Measurements from ENCODE around the gene RPL19.
A peak's percentile ranks its signal among the peaks of the same experiment; 100 is the strongest.

Gene RPL19

DNA sequence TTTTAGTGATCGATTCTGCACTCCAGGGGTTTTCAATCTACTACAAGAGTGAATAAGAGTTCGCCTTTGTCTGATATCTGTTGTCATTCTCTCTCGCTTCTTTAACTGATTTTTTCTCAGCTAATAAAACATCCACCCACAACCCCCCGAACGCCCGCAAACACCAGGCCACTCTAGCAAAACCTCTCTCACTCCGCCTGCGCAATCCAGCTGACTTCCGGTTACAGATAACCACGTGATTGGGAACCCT is 338 bp upstream of the RPL19 start:
- peak; percentile 88 for DNase-seq

DNA sequence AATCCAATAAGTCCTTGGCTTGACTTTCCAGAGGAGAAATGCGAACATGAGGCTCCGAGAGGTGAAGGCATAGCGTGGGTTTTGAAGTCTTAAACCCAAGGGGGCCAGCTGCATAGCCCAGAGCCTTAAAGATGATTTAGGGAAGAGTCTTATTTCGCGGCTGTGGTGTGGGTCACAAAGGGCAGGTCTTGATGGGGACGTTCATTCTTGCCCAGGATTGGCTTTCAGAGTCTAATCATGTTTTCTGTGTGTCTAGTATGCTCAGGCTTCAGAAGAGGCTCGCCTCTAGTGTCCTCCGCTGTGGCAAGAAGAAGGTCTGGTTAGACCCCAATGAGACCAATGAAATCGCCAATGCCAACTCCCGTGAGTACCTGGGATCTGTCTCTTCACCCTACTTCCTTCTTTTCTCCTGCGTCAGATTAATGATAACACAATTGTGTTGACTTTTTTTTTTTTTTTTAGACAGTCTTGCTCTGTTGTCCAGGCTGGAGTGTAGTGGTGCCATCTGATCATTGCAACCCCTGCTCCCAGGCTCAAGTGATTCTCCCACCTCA is 951 bp downstream of the RPL19 start:
- DNase-seq: no peak

DNA sequence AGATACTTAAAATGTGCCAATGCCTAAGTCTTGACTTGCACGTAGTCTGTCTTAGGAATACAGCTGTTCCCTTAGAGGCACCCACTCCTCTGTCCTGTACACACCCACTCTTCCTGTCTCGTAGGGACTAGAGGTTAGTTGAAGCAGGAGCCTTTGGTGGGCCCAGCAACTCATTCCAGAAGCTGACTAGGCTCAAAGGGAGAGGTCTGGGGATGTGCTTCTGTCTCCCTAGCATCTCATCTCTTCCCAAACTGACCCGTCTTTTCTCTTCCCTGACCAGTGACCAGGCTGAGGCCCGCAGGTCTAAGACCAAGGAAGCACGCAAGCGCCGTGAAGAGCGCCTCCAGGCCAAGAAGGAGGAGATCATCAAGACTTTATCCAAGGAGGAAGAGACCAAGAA is 4.2 kb downstream of the RPL19 start:
- no peak for DNase-seq

DNA sequence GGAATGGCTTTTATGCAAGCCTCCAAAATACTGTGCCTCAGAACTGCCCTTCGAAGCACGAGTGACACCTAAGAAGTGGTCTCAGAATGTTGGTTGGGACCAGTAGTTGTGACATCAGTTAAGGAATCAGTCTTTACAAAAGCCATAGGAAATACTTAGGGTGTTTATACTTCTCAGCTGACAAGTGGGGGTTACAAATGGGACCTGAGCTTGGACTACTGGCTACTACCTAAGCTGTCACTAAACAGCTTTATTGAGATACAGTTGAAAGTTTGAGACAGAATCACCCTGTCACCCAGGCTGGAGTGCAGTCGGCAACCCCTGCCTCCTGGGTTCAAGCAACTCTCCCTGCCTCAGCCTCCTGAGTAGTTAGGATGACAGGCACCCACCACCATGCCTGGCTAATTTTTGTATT is 5.0 kb downstream of the RPL19 start:
- no peak for DNase-seq

DNA sequence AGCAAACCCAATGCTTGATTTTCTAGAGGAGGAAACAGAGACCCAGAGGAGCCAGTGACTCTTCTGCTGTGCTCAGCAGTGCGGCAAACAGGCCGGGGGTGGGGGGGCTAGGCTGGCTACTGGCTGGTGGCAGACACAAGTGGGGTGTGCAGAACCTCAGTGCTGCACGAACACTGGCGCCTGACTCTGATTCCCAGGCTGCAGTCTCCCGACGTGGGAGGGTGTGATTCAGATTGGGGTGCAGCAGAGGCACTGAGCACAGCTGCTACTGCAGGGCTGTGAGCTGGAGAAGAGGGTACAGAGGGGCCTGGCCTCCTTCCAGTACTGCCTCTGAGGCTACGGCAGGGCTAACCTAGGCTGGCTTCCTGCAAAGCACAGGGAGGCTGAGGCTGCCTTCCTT is 8.1 kb downstream of the RPL19 start:
- DNase-seq: peak; percentile 45

- peak; percentile 29 for DNase-seq
These were observed 8.8 kb downstream of the RPL19 start for GRCh38 chr17:39208893-39209292.

- peak; percentile 79 for DNase-seq
These were observed 9.4 kb downstream of the RPL19 start for GRCh38 chr17:39209317-39210092.

DNA sequence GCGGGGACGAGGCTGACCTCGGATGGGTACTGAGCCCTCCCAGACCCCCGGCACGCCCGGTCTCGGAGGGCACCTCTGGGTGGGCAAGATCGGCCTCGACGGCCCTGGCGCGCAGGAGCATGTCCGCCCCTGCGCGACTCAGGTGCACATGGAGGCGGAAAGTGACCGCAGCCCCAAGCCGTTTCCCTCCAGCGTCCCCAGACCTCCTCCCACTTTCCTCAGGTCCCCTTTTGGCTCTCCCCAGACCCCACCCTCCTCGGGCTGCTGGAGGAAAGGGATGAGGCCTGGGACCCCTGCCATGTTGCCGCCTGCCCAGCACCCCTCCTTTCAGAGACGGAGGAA is 10.0 kb downstream of the RPL19 start:
- no peak for DNase-seq

DNA sequence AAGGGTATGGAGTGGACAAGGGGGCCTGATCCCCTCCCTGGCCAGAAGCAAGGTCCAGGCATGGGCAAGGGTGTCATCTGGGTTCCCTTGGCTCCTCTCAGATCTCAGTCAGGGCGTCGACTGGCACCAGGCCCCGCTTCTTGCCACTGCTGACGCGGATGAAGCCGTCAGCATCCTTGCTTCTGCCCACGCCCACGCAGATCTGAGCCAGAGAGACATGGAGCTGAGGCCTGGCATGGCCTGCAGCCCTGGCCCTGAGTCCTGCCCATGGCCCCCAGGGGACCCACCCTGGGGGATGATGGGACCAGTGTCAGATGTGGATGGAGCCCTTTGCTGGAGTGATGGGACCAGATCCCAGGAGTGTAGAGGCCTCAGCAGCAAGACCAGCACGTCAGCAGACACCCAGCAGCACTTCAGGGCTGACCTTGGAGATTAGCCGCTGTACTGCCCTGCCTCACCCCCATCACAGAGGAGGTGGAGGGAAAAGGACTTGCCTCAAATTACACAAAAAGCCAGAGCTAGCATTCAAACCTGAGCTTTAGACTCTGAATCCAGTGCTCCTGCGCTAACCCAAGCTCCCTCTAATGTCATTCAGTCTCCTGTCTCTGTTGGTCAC is 12.2 kb downstream of the RPL19 start:
- DNase-seq: no peak

DNA sequence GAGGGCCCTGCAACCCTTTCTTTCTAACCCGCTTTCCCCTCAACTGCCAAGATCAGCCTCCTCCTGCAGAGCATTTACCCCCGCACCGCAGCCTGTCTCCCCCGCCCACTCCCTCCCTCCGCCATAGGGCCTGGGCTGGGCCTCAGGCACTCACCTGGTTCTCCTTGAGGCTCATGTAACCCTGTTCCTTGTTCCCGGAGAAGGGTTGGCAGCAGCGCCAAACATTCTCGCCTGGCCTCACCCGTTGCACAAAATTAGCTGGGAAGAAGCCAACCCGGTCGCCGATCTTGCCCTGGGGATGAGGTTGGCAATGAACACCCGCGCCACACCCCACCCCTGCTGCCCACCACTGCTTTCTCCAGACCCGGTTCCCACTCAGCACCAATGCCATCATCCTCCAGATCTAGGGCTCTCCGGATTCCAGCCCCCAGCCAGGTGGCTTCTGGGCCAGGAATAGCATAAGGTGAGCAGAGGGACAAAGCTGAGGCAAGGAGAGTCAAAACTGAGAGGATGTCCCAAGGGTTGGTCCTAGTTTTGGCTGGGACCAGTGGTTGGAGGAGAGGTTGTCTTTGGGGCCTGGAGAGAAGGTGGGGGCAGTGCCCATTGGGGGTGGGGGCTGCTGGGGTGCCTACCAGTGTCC is 12.9 kb downstream of the RPL19 start:
- no peak for DNase-seq

GRCh38 chr17:39213852-39214251 is 13.8 kb downstream of the RPL19 start:
- no peak for DNase-seq

DNA sequence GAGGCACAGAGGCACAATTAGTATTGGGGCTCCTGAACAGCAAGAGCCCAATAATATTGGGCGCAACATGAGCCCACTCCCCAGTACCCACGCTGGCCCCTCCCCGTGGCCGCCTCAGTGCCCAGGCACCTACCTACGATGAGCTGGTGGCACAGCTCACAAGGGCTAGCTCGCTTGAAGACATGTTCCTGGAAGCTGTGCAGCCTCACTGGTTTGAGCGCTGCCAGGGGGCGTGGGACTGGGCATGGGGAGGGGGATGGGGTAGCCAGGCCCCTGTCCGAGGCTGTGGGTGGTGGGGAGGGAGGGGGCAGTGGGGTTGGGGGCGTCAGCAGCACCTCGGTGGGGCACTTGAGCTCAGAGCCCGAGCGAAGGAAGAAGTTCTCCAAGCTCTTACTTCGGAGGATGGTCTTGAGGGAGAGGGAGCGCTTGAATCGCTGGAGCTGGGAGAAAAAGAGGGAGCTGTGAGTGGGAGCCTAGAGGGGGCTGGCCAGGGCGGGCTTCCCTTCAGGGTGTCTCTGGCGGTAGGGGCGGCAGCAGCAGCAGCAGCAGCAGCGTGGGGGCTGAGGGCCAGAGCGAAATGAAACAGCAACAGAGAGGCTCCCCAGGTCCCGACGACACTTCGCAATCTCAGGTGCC is 17.8 kb downstream of the RPL19 start:
- no peak for DNase-seq

GRCh38 chr17:39218906-39219305 is 18.8 kb downstream of the RPL19 start:
- DNase-seq: no peak

- no peak for DNase-seq
These were observed 19.6 kb downstream of the RPL19 start for GRCh38 chr17:39219647-39220154.

- DNase-seq: no peak
These were observed 21.5 kb downstream of the RPL19 start for GRCh38 chr17:39221572-39221971.

GRCh38 chr17:39222151-39222550 is 22.1 kb downstream of the RPL19 start:
- DNase-seq: no peak

DNA sequence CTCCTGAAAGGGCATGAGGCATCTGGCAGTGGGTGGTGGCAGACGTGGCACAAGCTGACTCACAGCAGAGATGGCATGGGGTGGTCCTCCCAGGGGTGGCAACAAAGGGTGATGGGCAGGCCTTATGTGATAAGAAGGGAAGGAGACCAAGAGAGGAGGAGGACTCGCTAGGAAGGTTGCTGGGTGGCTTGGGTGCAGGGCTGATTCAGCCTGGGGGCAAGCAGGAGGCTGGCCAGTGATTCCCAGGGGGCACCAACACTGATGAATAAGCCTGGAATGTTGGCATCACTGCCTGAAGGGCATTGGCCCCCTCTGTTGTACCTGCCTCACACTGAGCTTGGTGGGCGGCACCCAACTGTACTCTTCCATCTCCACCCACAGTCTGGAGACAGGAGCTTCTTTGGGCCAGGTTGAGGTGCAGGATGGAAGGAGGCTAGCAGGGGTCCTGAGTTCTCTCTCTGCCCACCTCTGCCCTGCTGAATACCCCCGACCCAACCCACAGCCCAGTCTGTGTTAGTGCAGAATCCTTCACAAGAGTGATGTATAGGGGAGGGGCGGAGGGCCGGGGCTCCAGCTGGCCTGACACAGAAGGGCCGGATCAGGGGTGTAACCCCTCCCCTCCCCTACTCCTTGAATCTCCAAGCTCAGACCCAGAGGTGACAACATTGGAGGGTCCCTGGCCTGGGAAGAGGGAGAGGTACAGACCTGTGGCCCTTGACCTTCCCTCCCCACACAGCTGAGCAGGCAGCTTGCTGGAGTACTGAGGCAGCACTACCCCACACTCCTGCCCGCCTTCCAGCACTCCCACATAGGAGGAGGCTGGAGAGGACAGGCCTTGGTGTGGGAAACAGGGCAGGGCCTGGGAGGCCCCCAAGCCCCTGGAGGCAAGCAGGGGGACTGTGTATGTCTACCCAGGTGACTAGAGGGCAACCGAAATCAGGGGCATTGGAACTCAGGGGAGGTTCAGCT is 23.1 kb downstream of the RPL19 start:
- DNase-seq: no peak

DNA sequence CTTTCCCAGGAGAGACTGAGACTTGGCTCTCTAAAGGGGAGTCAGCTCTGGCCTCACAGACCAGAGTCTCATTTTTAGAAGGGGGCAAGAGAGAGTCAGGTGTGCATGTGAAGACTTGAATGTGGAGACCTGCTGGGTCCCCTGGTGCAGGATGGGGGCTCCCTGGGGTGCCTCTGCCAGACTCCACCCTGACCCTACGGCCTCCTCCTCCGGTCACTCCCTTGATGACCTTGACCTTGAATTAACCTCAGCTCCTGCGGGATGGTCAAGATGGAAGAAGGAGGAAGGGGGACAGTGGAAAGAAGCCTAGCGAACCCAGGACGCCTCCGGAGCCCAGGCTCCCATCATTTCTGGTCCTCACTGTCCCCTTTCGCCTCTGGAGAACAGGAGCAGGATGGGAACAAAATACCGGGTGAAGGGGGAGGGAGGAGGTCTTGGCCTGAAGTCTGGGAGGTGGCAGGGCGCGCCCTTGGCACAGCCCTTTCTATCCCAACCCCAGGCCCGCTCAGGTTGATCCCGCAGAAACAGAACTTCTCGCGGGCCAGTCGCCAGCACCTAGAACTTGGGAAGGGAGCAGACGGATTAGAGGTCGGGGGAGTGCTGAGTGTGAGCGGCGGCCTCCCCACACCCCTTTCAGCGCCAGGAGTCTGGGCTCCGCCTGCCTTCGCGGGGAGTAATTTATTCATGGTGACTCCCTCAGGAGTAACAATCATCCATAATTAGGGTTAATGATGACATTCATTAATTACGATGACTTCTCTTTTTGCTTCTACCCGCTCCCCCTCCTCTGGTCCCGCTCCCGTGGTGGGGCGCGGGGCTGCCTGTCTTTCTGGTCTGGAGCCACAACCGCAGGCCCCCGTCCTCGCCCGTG is 24.1 kb downstream of the RPL19 start:
- no peak for DNase-seq

GRCh38 chr17:39224778-39225307 is 24.8 kb downstream of the RPL19 start:
- peak; percentile 24 for DNase-seq

DNA sequence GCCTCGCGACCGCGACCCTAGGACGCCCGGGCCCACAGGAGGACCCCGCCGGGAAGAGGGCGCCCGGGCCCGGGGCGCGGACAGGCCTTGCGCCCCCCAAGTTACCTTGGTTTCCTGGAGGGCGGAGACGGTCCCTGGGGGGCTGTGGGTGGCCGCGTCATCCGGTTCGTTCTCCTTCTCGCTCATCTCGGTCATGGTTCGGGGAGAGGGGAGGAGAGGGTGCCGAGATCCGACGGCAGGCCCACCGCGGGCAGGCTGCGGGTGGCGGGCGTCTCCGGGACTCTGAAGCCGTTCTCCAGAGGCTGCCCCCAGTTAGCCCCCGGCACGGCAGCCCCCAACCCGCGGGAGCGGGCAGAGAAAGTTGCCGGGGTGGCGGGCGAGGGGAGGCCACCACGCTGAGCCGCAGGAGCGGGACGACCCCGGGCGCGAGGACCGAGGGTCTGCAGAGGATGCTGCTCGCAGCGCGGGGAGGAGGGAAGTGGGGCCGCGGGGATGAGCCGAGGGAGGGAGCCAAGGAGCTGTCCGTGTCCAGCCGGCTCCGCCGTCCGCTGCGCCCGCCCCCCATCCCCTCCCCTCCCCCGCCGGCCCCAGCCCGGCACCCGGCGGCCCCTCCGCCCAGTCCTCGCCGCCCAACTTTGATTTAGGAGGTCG is 25.4 kb downstream of the RPL19 start, which contains the start of gene STAC2:
Gene STAC2, minus strand, starts transcription at position 638 of the 651 bp plus-strand sequence. Its CDS starts 443 bp downstream, at position 195.
- no peak for DNase-seq

Measured in CD4-positive, alpha-beta T cell treated with Interleukin-17A for 4 hours (primary cell).